GM12878 (cell line): ENCODE results near the gene SVIL. TPM values are rescaled to one million over a fixed set of nuclear protein-coding genes. Genes with fewer than 3 reads are reported as not detected.
"Not testable (repeated sequence)": the region's sequence is repeated elsewhere in the genome, so short reads cannot be mapped to it uniquely, and the experiment has no call there.

Source experiments
- ATAC-seq: fragments of 200-7000 bp; cut with Tn5 transposase; 3 replicates; pipeline ENCODE4 v1.9.1; 2020; ENCODE audit warnings: mild to moderate bottlenecking, moderate library complexity
- BruUV-seq: library from RNA; stranded (reverse); fragments of 400-500 nt; replicated peaks from 2 replicates; lab custom pipeline; 2021; lab: Mats Ljungman, UMichigan
- CTCF ChIA-PET: fragments of 300-600 bp; sonication (Branson Sonifier 250); formaldehyde crosslinking; extraction: SDS; loops from one replicate; lab custom pipeline; 2021; ENCODE audit warnings: inconsistent platforms; lab: Yijun Ruan, JAX
- POLR2A ChIA-PET: fragments of 350-600 bp; formaldehyde crosslinking; extraction: SDS; loops from one replicate; lab custom pipeline; 2021; ENCODE audit warnings: inconsistent platforms; lab: Charles Lee
- RAD21 ChIA-PET: fragments of 300-600 bp; sonication (Branson Sonifier 250); formaldehyde crosslinking; loops from one replicate; lab custom pipeline; 2023; ENCODE audit warnings: antibody characterized with exemption; ENCODE audit not compliant: unreplicated experiment; lab: Charles Lee
- SMC1A ChIA-PET: fragments of 300-600 bp; sonication (Branson Sonifier 250); formaldehyde crosslinking; loops from one replicate; lab custom pipeline; 2023; ENCODE audit not compliant: unreplicated experiment, uncharacterized antibody; lab: Charles Lee
- DNase-seq: peaks from one replicate; pipeline ENCODE4 v3.0.0-alpha.2; 2011; ENCODE audit warnings: low read depth, low spot score
- FAIRE-seq: peaks from 3 replicates; lab custom pipeline; 2011; peaks lifted over from hg19 to GRCh38; lab: Jason Lieb, UNC
- H2AFZ ChIP-seq: 2 replicates; pipeline ENCODE4 v1.6.0; 2011; ENCODE audit warnings: low read depth, low read length, control low read depth; ENCODE audit not compliant: control insufficient read depth
- H3K27ac ChIP-seq: 2 replicates; pipeline ENCODE4 v1.5.1; 2011; ENCODE audit warnings: control low read depth; ENCODE audit not compliant: control insufficient read depth, insufficient read depth
- H3K27me3 ChIP-seq, 2 experiments: replicated peaks in 1 of 2; 2 replicates each; pipeline versions ENCODE4 v1.6.0 to v1.6.1; 2011; ENCODE audit warnings: low read length in 1 of 2; ENCODE audit not compliant: control insufficient read depth in 2 of 2, insufficient read depth in 2 of 2
- H3K36me3 ChIP-seq, 2 experiments: 2 replicates each; pipeline ENCODE4 v1.5.1; 2011; ENCODE audit warnings: low read length in 1 of 2; ENCODE audit not compliant: control insufficient read depth in 2 of 2, insufficient read depth in 2 of 2
- H3K4me1 ChIP-seq: 2 replicates; pipeline ENCODE4 v1.6.1; 2011; ENCODE audit warnings: mild to moderate bottlenecking, low read length, moderate library complexity, mixed read lengths; ENCODE audit not compliant: control insufficient read depth, insufficient read depth
- H3K4me2 ChIP-seq: 2 replicates; pipeline ENCODE4 v1.6.0; 2011; ENCODE audit warnings: control low read depth; ENCODE audit not compliant: control insufficient read depth, insufficient read depth
- H3K4me3 ChIP-seq: fragments of 200-600 bp; sonication (generic); 2 replicates; pipeline ENCODE4 v1.5.1; 2016
- H3K79me2 ChIP-seq: 2 replicates; pipeline ENCODE4 v1.6.0; 2011; ENCODE audit warnings: low read length; ENCODE audit not compliant: control insufficient read depth, insufficient read depth
- H3K9ac ChIP-seq: 2 replicates; pipeline ENCODE4 v1.8.0; 2011; ENCODE audit warnings: low read length, control low read depth, mixed read lengths; ENCODE audit not compliant: control insufficient read depth, insufficient read depth
- H3K9me3 ChIP-seq: replicated peaks from 3 replicates; pipeline ENCODE4 v1.5.1; 2011; ENCODE audit warnings: mild to moderate bottlenecking, low read length; ENCODE audit not compliant: control insufficient read depth, insufficient read depth
- H4K20me1 ChIP-seq: 2 replicates; pipeline ENCODE4 v1.6.0; 2011; ENCODE audit not compliant: control insufficient read depth, insufficient read depth
- BRCA1 ChIP-seq: IDR thresholded peaks from 2 replicates; pipeline ENCODE4 v1.6.1; 2011; ENCODE audit warnings: low read depth, low read length, improper control_type of control experiment
- WGBS: methylation state at CpG from one replicate; pipeline ENCODE4 v1.1.6; 2016; ENCODE audit warnings: low lambda C conversion rate; ENCODE audit not compliant: insufficient replicate concordance, insufficient coverage; ENCODE audit errors: missing lambda C conversion rate; 5-methylcytosine and 5-hydroxymethylcytosine counted together
- in situ Hi-C: fragments of 300-500 bp; cut with MboI; formaldehyde crosslinking; loops from 9 replicates; pipeline ENCODE4 v1.14.3; 2018; ENCODE audit warnings: mixed read lengths
- intact Hi-C: fragments of 100-400 bp; cut with micrococcal nuclease; formaldehyde crosslinking; loops from one replicate; pipeline ENCODE4 v1.14.2; 2022; ENCODE audit not compliant: unreplicated experiment
- polyA plus RNA-seq, 11 experiments: library from polyadenylated mRNA; depleted of rRNA in 4 of 11; unstranded in 6 of 11; stranded (reverse) in 5 of 11; fragments of >200 nt; fragmentation: Nextera tagmentation in 4 of 11; fragmentation: Illumina TruSeq in 1 of 11; extraction: Ambion mirVana in 4 of 11; extraction: Trizol in 1 of 11; gene quantifications; 1 replicate in 1 of 11; 2 replicates in 10 of 11; pipeline versions ENCODE4 v1.2.1 to v1.2.3, GENCODE V29; 2011 to 2016; ENCODE audit warnings: inconsistent platforms in 2 of 11, missing spikeins in 2 of 11, low read depth in 1 of 11
- total RNA-seq, 4 experiments: library from RNA; depleted of rRNA in 3 of 4; stranded (reverse); fragments of >200 nt in 3 of 4; fragmentation: Illumina TruSeq in 1 of 4; extraction: Trizol in 1 of 4; gene quantifications; 2 replicates each; pipeline versions ENCODE4 v1.2.1 to v1.2.3, GENCODE V29; 2013 to 2021
- TF ChIP-seq, protein P1 (sequence below): fragments of 450-650 bp; IDR thresholded peaks from 2 replicates; pipeline ENCODE4 v1.6.1; 2016; ENCODE audit warnings: mild to moderate bottlenecking, moderate library complexity, borderline replicate concordance

Gene SVIL
- total and polyA plus RNA-seq, 10 of the 15 experiments (the other 5 are each of a cell fraction or from before 2014, with no cell fraction given), result 0.22 to 1.9 (median 0.87) TPM

DNA sequence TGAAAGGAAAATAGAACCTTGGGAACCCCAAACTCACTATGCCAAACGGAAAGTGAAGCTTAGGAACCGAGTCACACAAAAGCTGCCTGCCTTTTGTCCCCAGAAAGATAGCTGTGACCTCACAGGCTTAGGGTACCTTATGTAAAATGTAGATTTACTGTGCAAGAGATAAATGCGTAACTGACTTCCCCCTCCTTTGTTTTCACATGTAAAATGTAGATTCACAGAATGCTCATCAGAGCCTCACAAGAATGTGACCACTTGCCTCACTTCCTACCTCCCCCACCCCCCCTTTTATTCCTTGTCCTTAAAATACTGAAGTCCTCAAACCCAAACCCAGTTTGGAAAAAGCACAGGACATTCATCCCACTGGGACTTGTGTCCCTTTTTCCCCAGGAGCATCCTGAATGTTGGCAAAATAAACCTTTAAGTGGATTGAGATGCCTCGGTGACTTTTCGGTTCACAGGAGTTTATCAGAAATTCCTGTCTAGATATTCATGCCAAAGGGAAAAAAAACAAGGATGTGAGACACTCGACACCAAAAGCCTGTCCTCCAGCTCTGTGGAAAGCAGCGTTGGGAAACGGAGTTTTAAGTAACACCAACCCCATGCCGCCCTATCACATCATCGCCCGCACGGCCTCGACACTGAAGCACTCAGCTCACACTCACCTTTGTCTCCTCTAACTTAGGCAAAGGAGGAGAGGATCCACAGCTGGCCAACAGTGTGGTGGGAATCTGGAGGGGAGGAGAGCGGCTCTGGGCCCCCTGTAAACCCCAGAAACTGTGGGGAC lies 45.9 kb downstream of the SVIL start:
- Histone ChIP-seq H3K27me3 (no peaks in the 10 kb centered on the region), H3K4me1 (no peaks in the 10 kb centered on the region), H4K20me1 (no peaks in the 10 kb centered on the region), H3K4me2 (no peak overlapping the region), H2AFZ (no peak overlapping the region), H3K27ac (no peak overlapping the region), H3K4me3 (no peak overlapping the region), H3K36me3 (no peaks in the 10 kb centered on the region), H3K9me3 (no peaks in the 10 kb centered on the region), H3K79me2 (no peaks in the 10 kb centered on the region), H3K9ac (no peak overlapping the region)
- no peak for FAIRE-seq
- ChIA-PET POLR2A (no interaction called here), CTCF (interaction anchor here (0.6 to 2.5 kb wide), 10 partner anchors 26 to 143 kb away, joined by 3 to 8 read pairs (median 4); no protein-coding TSS in a partner anchor), SMC1A (interaction anchor here (0.6 to 1.9 kb wide), 3 partner anchors 25 to 251 kb away, joined by 3 to 4 read pairs (median 3); no protein-coding TSS in a partner anchor), RAD21 (no interaction called here)
- in situ Hi-C loops, result no loop called here
- no peak for TF ChIP-seq BRCA1
- TF ChIP-seq, protein P1, sequence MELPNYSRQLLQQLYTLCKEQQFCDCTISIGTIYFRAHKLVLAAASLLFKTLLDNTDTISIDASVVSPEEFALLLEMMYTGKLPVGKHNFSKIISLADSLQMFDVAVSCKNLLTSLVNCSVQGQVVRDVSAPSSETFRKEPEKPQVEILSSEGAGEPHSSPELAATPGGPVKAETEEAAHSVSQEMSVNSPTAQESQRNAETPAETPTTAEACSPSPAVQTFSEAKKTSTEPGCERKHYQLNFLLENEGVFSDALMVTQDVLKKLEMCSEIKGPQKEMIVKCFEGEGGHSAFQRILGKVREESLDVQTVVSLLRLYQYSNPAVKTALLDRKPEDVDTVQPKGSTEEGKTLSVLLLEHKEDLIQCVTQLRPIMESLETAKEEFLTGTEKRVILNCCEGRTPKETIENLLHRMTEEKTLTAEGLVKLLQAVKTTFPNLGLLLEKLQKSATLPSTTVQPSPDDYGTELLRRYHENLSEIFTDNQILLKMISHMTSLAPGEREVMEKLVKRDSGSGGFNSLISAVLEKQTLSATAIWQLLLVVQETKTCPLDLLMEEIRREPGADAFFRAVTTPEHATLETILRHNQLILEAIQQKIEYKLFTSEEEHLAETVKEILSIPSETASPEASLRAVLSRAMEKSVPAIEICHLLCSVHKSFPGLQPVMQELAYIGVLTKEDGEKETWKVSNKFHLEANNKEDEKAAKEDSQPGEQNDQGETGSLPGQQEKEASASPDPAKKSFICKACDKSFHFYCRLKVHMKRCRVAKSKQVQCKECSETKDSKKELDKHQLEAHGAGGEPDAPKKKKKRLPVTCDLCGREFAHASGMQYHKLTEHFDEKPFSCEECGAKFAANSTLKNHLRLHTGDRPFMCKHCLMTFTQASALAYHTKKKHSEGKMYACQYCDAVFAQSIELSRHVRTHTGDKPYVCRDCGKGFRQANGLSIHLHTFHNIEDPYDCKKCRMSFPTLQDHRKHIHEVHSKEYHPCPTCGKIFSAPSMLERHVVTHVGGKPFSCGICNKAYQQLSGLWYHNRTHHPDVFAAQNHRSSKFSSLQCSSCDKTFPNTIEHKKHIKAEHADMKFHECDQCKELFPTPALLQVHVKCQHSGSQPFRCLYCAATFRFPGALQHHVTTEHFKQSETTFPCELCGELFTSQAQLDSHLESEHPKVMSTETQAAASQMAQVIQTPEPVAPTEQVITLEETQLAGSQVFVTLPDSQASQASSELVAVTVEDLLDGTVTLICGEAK, result no peak
- ATAC-seq, result no peak
- no TSS peak for BruUV-seq
- no peak for DNase-seq
- intact Hi-C loops, result no loop called here
- 41% methylated on average over 14 of the region's 14 CpGs for WGBS

DNA sequence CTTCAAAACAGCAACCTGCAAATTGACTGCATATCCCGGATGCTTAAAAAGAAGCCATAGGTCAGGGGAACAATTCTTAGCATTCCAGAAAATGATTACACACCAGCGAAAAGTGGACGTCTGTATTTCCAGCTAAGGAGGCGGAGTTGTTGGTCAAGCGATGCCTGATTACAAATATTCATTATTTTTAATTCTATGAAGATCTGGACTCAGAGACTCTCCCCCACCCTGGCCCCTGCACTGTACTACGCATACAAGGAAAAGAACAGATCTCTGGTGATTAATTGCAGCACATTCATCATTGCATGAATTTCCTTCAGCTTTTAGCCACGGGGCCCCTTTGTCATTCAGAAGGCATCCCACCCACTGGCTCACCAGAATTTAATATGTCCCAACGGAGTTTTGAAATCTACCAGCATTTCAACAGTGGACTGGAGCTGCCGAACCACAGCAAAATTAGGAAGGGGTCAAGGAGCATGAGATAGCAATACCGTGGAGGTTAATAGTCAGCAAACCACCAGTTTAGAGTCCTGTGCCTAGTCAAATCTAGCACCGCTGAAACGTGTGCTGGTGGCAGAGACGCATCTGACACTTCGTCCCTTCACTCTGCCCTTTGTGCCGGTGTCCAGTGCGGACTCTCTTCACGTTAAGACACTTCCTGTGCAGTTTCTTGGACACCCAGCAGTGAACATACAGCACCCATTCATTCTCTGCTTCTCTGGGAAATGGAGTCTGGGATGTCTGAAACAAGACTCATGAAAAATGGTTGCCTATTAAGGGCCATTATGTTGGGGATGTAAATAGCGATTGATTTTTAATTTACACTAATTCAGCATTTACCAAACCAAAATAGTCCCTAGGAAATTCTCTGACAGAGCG lies 46.8 kb downstream of the SVIL start:
- DNase-seq, H2AFZ ChIP-seq, FAIRE-seq, H4K20me1 ChIP-seq, in situ Hi-C loops, H3K4me2 ChIP-seq, BruUV-seq, POLR2A ChIA-PET, H3K27me3 ChIP-seq, H3K4me1 ChIP-seq, H3K4me3 ChIP-seq, RAD21 ChIA-PET, H3K9ac ChIP-seq, intact Hi-C loops, H3K27ac ChIP-seq, H3K36me3 ChIP-seq, ATAC-seq, H3K79me2 ChIP-seq, H3K9me3 ChIP-seq: not testable (repeated sequence)
- WGBS, result 51% methylated on average over 13 of the region's 19 CpGs
- SMC1A ChIA-PET, result interaction anchor here (1.9 kb wide), 1 partner anchor 25 kb away, joined by 4 read pairs; no protein-coding TSS in a partner anchor
- CTCF ChIA-PET, result interaction anchor here (1.0 to 2.5 kb wide), 3 partner anchors 53 to 74 kb away, joined by 3 to 7 read pairs (median 4); no protein-coding TSS in a partner anchor
